ENCODE data around the gene CAPN1.
"Not testable (repeated sequence)": the region's sequence is repeated elsewhere in the genome, so short reads cannot be mapped to it uniquely, and the experiment has no call there.

CAPN1 gene

GRCh38 chr11:65170058-65170534 lies 11.6 kb upstream of the CAPN1 start, which contains the start of gene SPDYC:
TSS of gene SPDYC (plus strand) at chr11:65170233. CDS start at chr11:65171358, 1,125 bp downstream.
- Mint-ChIP-seq H3K27ac (peak within 1 kb of the TSS; percentile 35), H3K36me3 (no peaks in the 10 kb centered on the region), H3K9me3 (no peaks in the 10 kb centered on the region), H3K4me3 (no peak within 1 kb of the TSS), H3K27me3 (peaks cover 20% of the 10 kb centered on the region), H3K4me1 (peaks cover 14% of the 10 kb centered on the region)
- CTCF ChIA-PET, result interaction anchor here (1.0 kb wide), 1 partner anchor 10 kb away, joined by 3 read pairs; no protein-coding TSS in a partner anchor
- no peak for DNase-seq

GRCh38 chr11:65172600-65172999 lies 9.1 kb upstream of the CAPN1 start:
- Mint-ChIP-seq H3K4me3 (no peak overlapping the region), H3K27ac (no peak overlapping the region), H3K9me3 (no peaks in the 10 kb centered on the region), H3K36me3 (no peaks in the 10 kb centered on the region), H3K4me1 (peaks cover 14% of the 10 kb centered on the region), H3K27me3 (peaks cover 13% of the 10 kb centered on the region)
- CTCF ChIA-PET, result no interaction called here
- no peak for DNase-seq

DNA sequence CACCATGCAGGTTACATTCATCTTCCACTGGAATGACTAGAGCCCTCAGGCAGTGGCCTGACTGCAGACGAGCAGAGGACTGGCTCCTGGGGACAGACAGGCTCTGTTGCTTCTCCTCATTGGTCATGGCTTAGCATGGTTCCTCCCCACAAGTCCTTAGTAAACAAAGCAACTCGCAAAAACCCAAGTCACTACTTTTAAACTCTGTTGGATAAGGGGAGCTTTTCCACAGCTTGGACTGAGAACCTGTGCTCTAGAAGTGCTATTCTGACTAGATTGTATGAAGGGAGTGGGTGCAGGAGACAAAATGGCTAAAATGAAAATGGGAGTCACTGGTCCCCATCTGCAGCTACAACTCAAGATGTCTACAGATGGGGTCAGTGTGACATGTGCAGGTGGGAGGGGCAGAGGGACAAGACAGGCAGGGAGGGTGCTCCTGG lies 7.1 kb upstream of the CAPN1 start:
- H3K27ac Mint-ChIP-seq, H3K36me3 Mint-ChIP-seq, DNase-seq, H3K9me3 Mint-ChIP-seq, H3K4me3 Mint-ChIP-seq, CTCF ChIA-PET, H3K4me1 Mint-ChIP-seq: not testable (repeated sequence)
- H3K27me3 Mint-ChIP-seq, result peaks cover 17% of the 10 kb centered on the region

- CTCF ChIA-PET, result interaction anchor here (0.7 to 2.9 kb wide), 9 partner anchors 11 to 70 kb away, joined by 3 to 20 read pairs (median 4); partner anchors contain the start of genes FAU, MRPL49, SPDYC and TM7SF2
- Mint-ChIP-seq H3K4me3 (peak overlapping the region; percentile 86), H3K36me3 (peaks cover 13% of the 10 kb centered on the region), H3K9me3 (no peaks in the 10 kb centered on the region), H3K27me3 (peaks cover 18% of the 10 kb centered on the region), H3K27ac (peak overlapping the region; percentile 62), H3K4me1 (peaks cover 28% of the 10 kb centered on the region)
- DNase-seq, result peak; percentile 73
These were observed 705 bp upstream of the CAPN1 start for GRCh38 chr11:65180877-65181568.

- peak overlapping the region; percentile 96 for H3K4me3 Mint-ChIP-seq
- peak; percentile 40 for DNase-seq
- peaks cover 18% of the 10 kb centered on the region for H3K27me3 Mint-ChIP-seq
- CTCF ChIA-PET, result interaction anchor here (1.1 to 1.7 kb wide), 3 partner anchors 22 to 288 kb away, joined by 3 to 4 read pairs (median 4); no protein-coding TSS in a partner anchor
- peaks cover 25% of the 10 kb centered on the region for H3K36me3 Mint-ChIP-seq
- H3K9me3 Mint-ChIP-seq, result no peaks in the 10 kb centered on the region
- peaks cover 28% of the 10 kb centered on the region for H3K4me1 Mint-ChIP-seq
- H3K27ac Mint-ChIP-seq, result peak overlapping the region; percentile 76
These were observed 786 bp downstream of the CAPN1 start for GRCh38 chr11:65182258-65183170.

DNA sequence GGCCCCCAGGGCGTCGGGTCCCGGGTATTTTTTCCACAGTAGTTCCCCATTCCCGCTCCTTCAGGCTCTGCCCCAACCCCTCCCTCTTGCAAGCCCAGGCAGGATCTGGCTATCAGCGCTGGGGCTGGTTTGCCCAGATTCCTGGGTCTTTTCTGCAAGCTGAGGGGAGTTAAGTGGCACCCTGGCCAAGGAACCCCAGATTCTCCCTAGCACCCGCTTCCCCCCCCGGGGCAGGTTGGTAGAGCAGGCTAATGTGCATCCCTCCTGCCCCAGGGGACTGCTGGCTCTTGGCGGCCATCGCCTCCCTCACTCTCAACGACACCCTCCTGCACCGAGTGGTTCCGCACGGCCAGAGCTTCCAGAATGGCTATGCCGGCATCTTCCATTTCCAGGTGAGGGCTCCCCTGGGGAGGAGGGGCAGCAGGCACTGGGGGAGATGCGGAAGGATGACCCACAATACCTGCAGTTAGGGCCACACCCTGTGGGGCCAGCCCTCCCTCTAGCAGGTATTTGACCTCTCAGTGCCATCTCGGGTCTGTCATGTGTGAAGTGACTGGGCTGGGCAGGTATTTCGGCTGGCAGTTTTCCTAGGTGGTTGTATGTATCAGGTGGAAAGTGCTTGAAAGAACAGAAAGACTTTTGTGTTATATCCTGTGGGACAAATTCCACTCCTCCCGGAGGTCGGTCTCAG lies 1.6 kb downstream of the CAPN1 start:
- Mint-ChIP-seq H3K36me3 (peaks cover 25% of the 10 kb centered on the region), H3K9me3 (no peaks in the 10 kb centered on the region), H3K4me1 (peaks cover 28% of the 10 kb centered on the region), H3K4me3 (peak overlapping the region; percentile 96), H3K27me3 (peaks cover 18% of the 10 kb centered on the region), H3K27ac (no peak overlapping the region)
- CTCF ChIA-PET, result interaction anchor here (0.5 to 1.7 kb wide), 4 partner anchors 21 to 289 kb away, joined by 3 to 4 read pairs (median 3); no protein-coding TSS in a partner anchor
- no peak for DNase-seq

- Mint-ChIP-seq H3K36me3 (peaks cover 29% of the 10 kb centered on the region), H3K9me3 (no peaks in the 10 kb centered on the region), H3K4me3 (peak overlapping the region; percentile 96), H3K27me3 (peaks cover 18% of the 10 kb centered on the region), H3K4me1 (peaks cover 28% of the 10 kb centered on the region), H3K27ac (no peak overlapping the region)
- no peak for DNase-seq
- CTCF ChIA-PET, result interaction anchor here (0.6 kb wide), 1 partner anchor 27 kb away, joined by 3 read pairs; no protein-coding TSS in a partner anchor
These were observed 2.4 kb downstream of the CAPN1 start for GRCh38 chr11:65184146-65184545.

- Mint-ChIP-seq H3K4me1 (peaks cover 28% of the 10 kb centered on the region), H3K4me3 (no peak overlapping the region), H3K9me3 (no peaks in the 10 kb centered on the region), H3K27me3 (peaks cover 9% of the 10 kb centered on the region), H3K36me3 (peaks cover 39% of the 10 kb centered on the region), H3K27ac (no peak overlapping the region)
- DNase-seq, result no peak
- CTCF ChIA-PET, result interaction anchor here (1.1 to 1.3 kb wide), 3 partner anchors 19 to 73 kb away, joined by 3 to 5 read pairs (median 5); partner anchors contain the start of gene TM7SF2
These were observed 3.4 kb downstream of the CAPN1 start for GRCh38 chr11:65185171-65185570.

- CTCF ChIA-PET, result interaction anchor here (1.1 to 1.3 kb wide), 3 partner anchors 18 to 74 kb away, joined by 3 to 5 read pairs (median 5); partner anchors contain the start of gene TM7SF2
- no peak overlapping the region for H3K4me3 Mint-ChIP-seq
- peaks cover 23% of the 10 kb centered on the region for H3K4me1 Mint-ChIP-seq
- DNase-seq, result no peak
- H3K27me3 Mint-ChIP-seq, result peaks cover 2% of the 10 kb centered on the region
- no peak overlapping the region for H3K27ac Mint-ChIP-seq
- H3K36me3 Mint-ChIP-seq, result peaks cover 44% of the 10 kb centered on the region
- no peaks in the 10 kb centered on the region for H3K9me3 Mint-ChIP-seq
These were observed 4.2 kb downstream of the CAPN1 start for GRCh38 chr11:65185869-65186341.

- Mint-ChIP-seq H3K27me3 (no peaks in the 10 kb centered on the region), H3K9me3 (no peaks in the 10 kb centered on the region), H3K4me3 (no peak overlapping the region), H3K36me3 (peaks cover 42% of the 10 kb centered on the region), H3K27ac (no peak overlapping the region), H3K4me1 (peaks cover 21% of the 10 kb centered on the region)
- no peak for DNase-seq
- CTCF ChIA-PET, result no interaction called here
These were observed 5.0 kb downstream of the CAPN1 start for GRCh38 chr11:65186701-65187100.

DNA sequence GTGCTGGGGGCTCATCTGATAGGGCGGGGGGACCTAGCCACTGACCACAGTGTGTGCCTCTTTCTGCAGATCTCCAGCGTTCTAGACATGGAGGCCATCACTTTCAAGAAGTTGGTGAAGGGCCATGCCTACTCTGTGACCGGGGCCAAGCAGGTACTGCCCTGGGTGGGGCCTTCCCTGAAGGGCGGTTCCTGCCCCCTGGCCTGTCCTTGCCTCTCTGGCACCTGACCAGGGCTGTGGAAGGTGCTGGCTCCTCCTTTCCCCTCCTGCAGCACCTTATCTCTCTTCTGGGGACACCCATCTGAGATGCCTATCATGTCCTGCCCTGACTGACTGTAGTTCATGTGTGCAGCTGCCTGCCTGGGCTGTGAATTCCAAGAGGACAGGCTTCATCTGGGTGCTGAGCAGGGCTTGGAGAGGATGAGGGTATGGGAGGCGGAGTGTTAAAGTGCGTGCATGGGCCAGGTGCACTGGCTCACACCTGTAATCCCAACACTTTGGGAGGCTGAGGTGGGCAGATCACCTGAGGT lies 5.5 kb downstream of the CAPN1 start:
- Mint-ChIP-seq H3K36me3 (peaks cover 42% of the 10 kb centered on the region), H3K9me3 (no peaks in the 10 kb centered on the region), H3K27me3 (no peaks in the 10 kb centered on the region)

GRCh38 chr11:65187971-65188461 lies 6.3 kb downstream of the CAPN1 start:
- Mint-ChIP-seq H3K9me3 (no peaks in the 10 kb centered on the region), H3K4me1 (peaks cover 12% of the 10 kb centered on the region), H3K27me3 (no peaks in the 10 kb centered on the region), H3K36me3 (peaks cover 42% of the 10 kb centered on the region), H3K27ac (no peak overlapping the region), H3K4me3 (no peak overlapping the region)
- DNase-seq, result no peak
- CTCF ChIA-PET, result interaction anchor here (2.0 kb wide), 1 partner anchor 17 kb away, joined by 5 read pairs; no protein-coding TSS in a partner anchor

More for the DNA sequence above, 5.5 kb downstream of the CAPN1 start:
- Mint-ChIP-seq H3K4me1 (peaks cover 20% of the 10 kb centered on the region), H3K4me3 (no peak overlapping the region), H3K27ac (no peak overlapping the region)
- CTCF ChIA-PET, result no interaction called here
- DNase-seq, result no peak

DNA sequence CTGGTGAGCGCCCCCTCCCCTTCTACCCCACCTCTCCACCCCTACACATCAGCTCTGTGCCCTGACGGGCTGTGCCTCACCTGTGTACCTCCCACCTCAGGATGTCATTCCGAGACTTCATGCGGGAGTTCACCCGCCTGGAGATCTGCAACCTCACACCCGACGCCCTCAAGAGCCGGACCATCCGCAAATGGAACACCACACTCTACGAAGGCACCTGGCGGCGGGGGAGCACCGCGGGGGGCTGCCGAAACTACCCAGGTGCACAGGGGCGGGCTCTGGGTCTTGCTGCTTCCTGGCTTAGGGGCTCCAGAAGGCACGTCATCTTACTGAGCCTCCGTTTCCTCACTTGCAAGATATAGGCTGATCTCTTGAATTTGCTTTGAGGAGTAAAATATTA lies 6.8 kb downstream of the CAPN1 start:
- no peak overlapping the region for H3K27ac Mint-ChIP-seq
- H3K9me3 Mint-ChIP-seq, result no peaks in the 10 kb centered on the region
- H3K4me3 Mint-ChIP-seq, result no peak overlapping the region
- no peaks in the 10 kb centered on the region for H3K27me3 Mint-ChIP-seq
- H3K4me1 Mint-ChIP-seq, result peaks cover 8% of the 10 kb centered on the region
- H3K36me3 Mint-ChIP-seq, result peaks cover 42% of the 10 kb centered on the region
- CTCF ChIA-PET, result interaction anchor here (2.0 kb wide), 1 partner anchor 16 kb away, joined by 5 read pairs; no protein-coding TSS in a partner anchor
- no peak for DNase-seq
